HCT116 (cell line): ENCODE data around the gene DDA1. TPM values are rescaled to one million over a fixed set of nuclear protein-coding genes. Genes with fewer than 3 reads are reported as not detected.

Experiments
- ATAC-seq: fragments of 200-7000 bp; cut with Tn5 transposase; 2 replicates; pipeline ENCODE4 v1.9.1; 2020; ENCODE audit warnings: mild to moderate bottlenecking, moderate library complexity
- BruUV-seq: library from RNA; stranded (reverse); fragments of 400-500 nt; replicated peaks from 2 replicates; lab custom pipeline; 2021; lab: Mats Ljungman, UMichigan
- CTCF ChIA-PET: fragments of 300-600 bp; sonication (Branson Sonifier 250); formaldehyde crosslinking; loops from one replicate; lab custom pipeline; 2021; ENCODE audit warnings: antibody characterized with exemption; lab: Charles Lee
- POLR2A ChIA-PET: fragments of 300-600, 350-600 bp; sonication (Branson Sonifier 250); formaldehyde crosslinking; loops from one replicate; lab custom pipeline; 2021; ENCODE audit warnings: antibody characterized with exemption; lab: Charles Lee
- RAD21 ChIA-PET, 2 experiments: fragments of 300-600 bp; sonication (Branson Sonifier 250); formaldehyde crosslinking; loops; one replicate each; lab custom pipeline; 2023; ENCODE audit warnings: low total read pairs in 2 of 2; ENCODE audit not compliant: uncharacterized antibody in 2 of 2, unreplicated experiment in 2 of 2, low non-redundant PET in 1 of 2; lab: Charles Lee
- DNase-seq: peaks from one replicate; pipeline ENCODE4 v3.0.0-alpha.2; 2010; ENCODE audit warnings: low read depth, low spot score
- H2AFZ ChIP-seq: fragments of 200-600 bp; shearing (Covaris generic), sonication (generic); 2 replicates; pipeline ENCODE4 v1.6.1; 2017; ENCODE audit warnings: low read depth, mixed run types, mixed read lengths, antibody characterized with exemption, low read length; ENCODE audit not compliant: poor library complexity, severe bottlenecking
- H3K27ac ChIP-seq: 2 replicates; pipeline ENCODE4 v1.5.1; 2012; ENCODE audit warnings: low read depth, low read length
- H3K27me3 ChIP-seq: fragments of 200-600 bp; sonication (generic); 2 replicates; pipeline ENCODE4 v1.6.1; 2016; ENCODE audit warnings: mixed run types, low read length, mixed read lengths; ENCODE audit not compliant: insufficient read depth
- H3K36me3 ChIP-seq, 2 experiments: fragments of 200-500 bp in 1 of 2; fragments of 200-600 bp in 1 of 2; sonication (Bioruptor generic) in 1 of 2; sonication (generic) in 1 of 2; 2 replicates each; pipeline versions ENCODE4 v1.5.1 to v1.6.1; 2014 to 2016; ENCODE audit warnings: low read length in 2 of 2, inconsistent platforms in 1 of 2, mixed read lengths in 1 of 2, mixed run types in 1 of 2; ENCODE audit not compliant: insufficient read depth in 2 of 2, control insufficient read depth in 1 of 2
- H3K4me1 ChIP-seq, 2 experiments: fragments of 200-600 bp in 1 of 2; sonication (generic) in 1 of 2; 2 replicates each; pipeline versions ENCODE4 v1.5.1 to v1.6.1; 2012 to 2017; ENCODE audit warnings: low read length in 2 of 2, inconsistent platforms in 1 of 2, mild to moderate bottlenecking in 1 of 2, mixed read lengths in 1 of 2, mixed run types in 1 of 2, moderate library complexity in 1 of 2; ENCODE audit not compliant: insufficient read depth in 2 of 2, control insufficient read depth in 1 of 2
- H3K4me2 ChIP-seq: fragments of 200-600 bp; sonication (generic); 2 replicates; pipeline ENCODE4 v1.6.1; 2017; ENCODE audit warnings: mixed run types, low read length, mixed read lengths
- H3K4me3 ChIP-seq, 2 experiments: fragments of 200-600 bp in 1 of 2; sonication (generic) in 1 of 2; replicated peaks in 1 of 2; 2 replicates each; pipeline ENCODE4 v1.5.1; 2011 to 2016; ENCODE audit warnings: low read length in 2 of 2, control low read depth in 1 of 2, low read depth in 1 of 2, mild to moderate bottlenecking in 1 of 2, mixed read lengths in 1 of 2, mixed run types in 1 of 2
- H3K79me2 ChIP-seq: fragments of 200-600 bp; sonication (generic); 2 replicates; pipeline ENCODE4 v1.6.1; 2017; ENCODE audit warnings: mild to moderate bottlenecking, mixed run types, low read length, moderate library complexity, mixed read lengths; ENCODE audit not compliant: insufficient read depth
- H3K9ac ChIP-seq: fragments of 200-600 bp; sonication (generic); 2 replicates; pipeline ENCODE4 v1.6.1; 2016; ENCODE audit warnings: low read length, mixed read lengths
- H3K9me2 ChIP-seq: fragments of 200-600 bp; sonication (generic), shearing (Covaris generic); 2 replicates; pipeline ENCODE4 v1.6.1; 2017; ENCODE audit warnings: mixed run types, mild to moderate bottlenecking, moderate library complexity; ENCODE audit not compliant: insufficient read depth
- H3K9me3 ChIP-seq, 2 experiments: fragments of 200-500 bp in 1 of 2; fragments of 200-600 bp in 1 of 2; sonication (Bioruptor generic) in 1 of 2; sonication (generic) in 1 of 2; 2 replicates each; pipeline ENCODE4 v1.6.1; 2014 to 2017; ENCODE audit warnings: low read length in 2 of 2, mixed read lengths in 2 of 2, inconsistent platforms in 1 of 2, low read depth in 1 of 2, mild to moderate bottlenecking in 1 of 2, mixed run types in 1 of 2, moderate library complexity in 1 of 2; ENCODE audit not compliant: control insufficient read depth in 1 of 2, insufficient read depth in 1 of 2
- H4K20me1 ChIP-seq: fragments of 200-600 bp; sonication (generic), shearing (Covaris generic); 2 replicates; pipeline ENCODE4 v1.6.1; 2017; ENCODE audit warnings: mixed run types, mild to moderate bottlenecking, moderate library complexity; ENCODE audit not compliant: insufficient read depth
- ATF3 ChIP-seq: IDR thresholded peaks from 2 replicates; pipeline ENCODE4 v1.6.1; 2012
- CBX3 ChIP-seq: IDR thresholded peaks from 2 replicates; pipeline ENCODE4 v1.6.1; 2012; ENCODE audit warnings: low read depth
- CEBPB ChIP-seq: IDR thresholded peaks from 2 replicates; pipeline ENCODE4 v1.6.1; 2012; ENCODE audit warnings: low read depth
- EGR1 ChIP-seq: IDR thresholded peaks from 2 replicates; pipeline ENCODE4 v1.6.1; 2012; ENCODE audit warnings: low read depth
- ELF1 ChIP-seq: IDR thresholded peaks from 2 replicates; pipeline ENCODE4 v1.6.1; 2012; ENCODE audit warnings: low read depth, borderline replicate concordance
- EZH2phosphoT487 ChIP-seq: fragments of 200-600 bp; IDR thresholded peaks from 2 replicates; pipeline ENCODE4 v1.6.1; 2018; ENCODE audit warnings: antibody characterized with exemption, borderline replicate concordance
- JUND ChIP-seq: IDR thresholded peaks from 2 replicates; pipeline ENCODE4 v1.6.1; 2012
- MAX ChIP-seq: IDR thresholded peaks from 2 replicates; pipeline ENCODE4 v1.6.1; 2012
- RAD21 ChIP-seq: IDR thresholded peaks from 2 replicates; pipeline ENCODE4 v1.6.1; 2012; ENCODE audit warnings: low read depth, mild to moderate bottlenecking
- REST ChIP-seq: IDR thresholded peaks from 2 replicates; pipeline ENCODE4 v1.6.1; 2012; ENCODE audit warnings: low read depth
- SP1 ChIP-seq: IDR thresholded peaks from 2 replicates; pipeline ENCODE4 v1.6.1; 2012; ENCODE audit warnings: low read depth
- SRF ChIP-seq: IDR thresholded peaks from 2 replicates; pipeline ENCODE4 v1.6.1; 2012; ENCODE audit warnings: low read depth
- YY1 ChIP-seq: IDR thresholded peaks from 2 replicates; pipeline ENCODE4 v1.6.1; 2011; ENCODE audit warnings: low read length, low read depth, moderate library complexity, mild to moderate bottlenecking; ENCODE audit not compliant: insufficient replicate concordance; ENCODE audit errors: extremely low read depth
- ZBTB33 ChIP-seq: IDR thresholded peaks from 2 replicates; pipeline ENCODE4 v1.6.1; 2011; ENCODE audit warnings: mild to moderate bottlenecking, low read length, moderate library complexity; ENCODE audit not compliant: insufficient replicate concordance; ENCODE audit errors: extremely low read depth
- ZFX ChIP-seq: fragments of 450-650 bp; IDR thresholded peaks from 2 replicates; pipeline ENCODE4 v1.6.1; 2017
- ZNF274 ChIP-seq: fragments of 200-500 bp; sonication (Bioruptor generic); IDR thresholded peaks from 2 replicates; pipeline ENCODE4 v1.6.1; 2014; ENCODE audit warnings: mild to moderate bottlenecking, low read depth, low read length, inconsistent platforms
- intact Hi-C: fragments of 100-400 bp; cut with micrococcal nuclease; formaldehyde crosslinking; loops from 2 replicates; pipeline ENCODE4 v1.10.0; 2022
- total RNA-seq: library from RNA; stranded (reverse); gene quantifications from one replicate; pipeline ENCODE4 v1.2.1, GENCODE V29; 2021; ENCODE audit not compliant: unreplicated experiment

DDA1 gene
- total RNA-seq, 1 experiment from 2014 or later = 68.6 TPM

GRCh38 chr19:17339088-17339741, 29.9 kb downstream of the DDA1 start:
- CTCF ChIA-PET = interaction anchor here (0.8 to 1.0 kb wide), 6 partner anchors 10 to 47 kb away, joined by 3 to 6 read pairs (median 4); partner anchors contain the start of genes DDA1 and MRPL34

More at GRCh38 chr19:17339088-17339741, 29.9 kb downstream of the DDA1 start:
- intact Hi-C loops = no loop called here
- DNase-seq (no peak), ATAC-seq (peak; percentile 9)
- ChIA-PET POLR2A (interaction anchor here (0.6 to 1.6 kb wide), 5 partner anchors 12 to 133 kb away, joined by 3 to 6 read pairs (median 4); partner anchors contain the start of gene DDA1), RAD21 (interaction anchor here in 1 of 2 experiments (1.0 kb wide), 1 partner anchor 30 kb away, joined by 5 read pairs; the partner anchor contains the start of gene DDA1)
- Histone ChIP-seq H3K9ac (peak overlapping the region; percentile 89), H3K36me3 (peaks cover 3 to 9% of the 10 kb centered on the region in 2 experiments; a peak in 1 of 4 replicates), H2AFZ (no peak overlapping the region), H3K4me2 (peak overlapping the region; percentile 97), H3K27me3 (no peaks in the 10 kb centered on the region), H3K9me2 (no peaks in the 10 kb centered on the region), H3K4me1 (peaks cover 33 to 51% of the 10 kb centered on the region in 2 experiments), H3K9me3 (no peaks in the 10 kb centered on the region), H3K79me2 (peaks cover 16% of the 10 kb centered on the region), H4K20me1 (no peaks in the 10 kb centered on the region), H3K27ac (peak overlapping the region; percentile 93), H3K4me3 (peak overlapping the region; percentile 85 to 99)
- TF ChIP-seq EGR1 = no peak
- TF ChIP-seq ELF1 = no peak
- TF ChIP-seq SP1 = no peak
- TF ChIP-seq EZH2phosphoT487 = no peak
- TF ChIP-seq REST = no peak
- TF ChIP-seq ZNF274 = no peak
- TF ChIP-seq ZBTB33 = no peak
- no peak for TF ChIP-seq SRF
- no peak for TF ChIP-seq ATF3
- no peak for TF ChIP-seq ZFX
- no peak for TF ChIP-seq CBX3
- TF ChIP-seq MAX = no peak
- TF ChIP-seq CEBPB = no peak
- no peak for TF ChIP-seq YY1
- TF ChIP-seq JUND = no peak
- TF ChIP-seq RAD21 = no peak
- BruUV-seq = no TSS peak
